ENCODE measurements around the gene FKBP3.

DNA sequence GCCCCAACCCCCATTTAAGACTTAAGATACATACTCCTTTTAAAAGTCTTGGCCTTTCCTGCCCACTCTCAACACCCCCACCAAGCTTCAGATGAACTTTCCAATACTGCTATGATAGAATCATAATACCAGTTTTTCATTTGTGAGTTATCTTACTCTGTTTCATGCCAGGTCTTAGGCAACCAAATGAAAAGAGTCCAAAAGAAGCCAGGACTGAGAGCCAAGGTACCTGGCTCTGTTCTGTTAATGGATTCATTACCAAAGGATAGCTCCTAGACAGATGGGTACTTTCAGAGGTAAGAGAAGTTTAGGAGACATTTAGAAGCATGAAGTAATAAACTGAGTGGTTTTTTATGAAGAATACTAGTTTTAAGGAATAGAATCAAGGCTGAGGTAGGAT is 35.6 kb upstream of the FKBP3 start:
- no peak for TF ChIP-seq NRF1 (IDR thresholded peaks at IDR 0.05; ENCODE audit: low read depth, low read length)
- TF ChIP-seq, protein P1, sequence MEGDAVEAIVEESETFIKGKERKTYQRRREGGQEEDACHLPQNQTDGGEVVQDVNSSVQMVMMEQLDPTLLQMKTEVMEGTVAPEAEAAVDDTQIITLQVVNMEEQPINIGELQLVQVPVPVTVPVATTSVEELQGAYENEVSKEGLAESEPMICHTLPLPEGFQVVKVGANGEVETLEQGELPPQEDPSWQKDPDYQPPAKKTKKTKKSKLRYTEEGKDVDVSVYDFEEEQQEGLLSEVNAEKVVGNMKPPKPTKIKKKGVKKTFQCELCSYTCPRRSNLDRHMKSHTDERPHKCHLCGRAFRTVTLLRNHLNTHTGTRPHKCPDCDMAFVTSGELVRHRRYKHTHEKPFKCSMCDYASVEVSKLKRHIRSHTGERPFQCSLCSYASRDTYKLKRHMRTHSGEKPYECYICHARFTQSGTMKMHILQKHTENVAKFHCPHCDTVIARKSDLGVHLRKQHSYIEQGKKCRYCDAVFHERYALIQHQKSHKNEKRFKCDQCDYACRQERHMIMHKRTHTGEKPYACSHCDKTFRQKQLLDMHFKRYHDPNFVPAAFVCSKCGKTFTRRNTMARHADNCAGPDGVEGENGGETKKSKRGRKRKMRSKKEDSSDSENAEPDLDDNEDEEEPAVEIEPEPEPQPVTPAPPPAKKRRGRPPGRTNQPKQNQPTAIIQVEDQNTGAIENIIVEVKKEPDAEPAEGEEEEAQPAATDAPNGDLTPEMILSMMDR (IDR thresholded peaks at IDR 0.05; ENCODE audit: control extremely low read depth in 1 of 3, insufficient read depth in 1 of 3, low read depth in 1 of 3, low read length in 3 of 3): no peak

All from H1 (cell line).